Loucy (cell line): ENCODE measurements around the gene SOCS6.

Experiments
- CTCF ChIP-seq: fragments of 200-600 bp; sonication (generic); conservative IDR thresholded peaks from 2 replicates; pipeline ENCODE4 v1.5.1; 2014; ENCODE audit warnings: mild to moderate bottlenecking, antibody characterized with exemption, low read length
- EZH2phosphoT487 ChIP-seq: fragments of 200-600 bp; IDR thresholded peaks from 2 replicates; pipeline ENCODE4 v1.6.1; 2018; ENCODE audit warnings: antibody characterized with exemption, mild to moderate bottlenecking, moderate library complexity, borderline replicate concordance

GRCh38 chr18:70260683-70261082 is 28.2 kb upstream of the SOCS6 start:
- TF ChIP-seq CTCF = no peak
- no peak for TF ChIP-seq EZH2phosphoT487
